Astrocyte (in vitro differentiated cells and primary cell): ENCODE data around the gene CLIC1.

Experiments
- CTCF ChIP-seq: IDR thresholded peaks from 2 replicates; pipeline ENCODE4 v1.5.1; 2011; ENCODE audit warnings: low read depth, mild to moderate bottlenecking, inconsistent platforms, low read length, moderate library complexity; ENCODE audit not compliant: insufficient read depth
- EZH2 ChIP-seq: IDR thresholded peaks from 2 replicates; pipeline ENCODE4 v1.6.1; 2012; ENCODE audit warnings: mild to moderate bottlenecking, low read length, inconsistent platforms; ENCODE audit not compliant: insufficient read depth

DNA sequence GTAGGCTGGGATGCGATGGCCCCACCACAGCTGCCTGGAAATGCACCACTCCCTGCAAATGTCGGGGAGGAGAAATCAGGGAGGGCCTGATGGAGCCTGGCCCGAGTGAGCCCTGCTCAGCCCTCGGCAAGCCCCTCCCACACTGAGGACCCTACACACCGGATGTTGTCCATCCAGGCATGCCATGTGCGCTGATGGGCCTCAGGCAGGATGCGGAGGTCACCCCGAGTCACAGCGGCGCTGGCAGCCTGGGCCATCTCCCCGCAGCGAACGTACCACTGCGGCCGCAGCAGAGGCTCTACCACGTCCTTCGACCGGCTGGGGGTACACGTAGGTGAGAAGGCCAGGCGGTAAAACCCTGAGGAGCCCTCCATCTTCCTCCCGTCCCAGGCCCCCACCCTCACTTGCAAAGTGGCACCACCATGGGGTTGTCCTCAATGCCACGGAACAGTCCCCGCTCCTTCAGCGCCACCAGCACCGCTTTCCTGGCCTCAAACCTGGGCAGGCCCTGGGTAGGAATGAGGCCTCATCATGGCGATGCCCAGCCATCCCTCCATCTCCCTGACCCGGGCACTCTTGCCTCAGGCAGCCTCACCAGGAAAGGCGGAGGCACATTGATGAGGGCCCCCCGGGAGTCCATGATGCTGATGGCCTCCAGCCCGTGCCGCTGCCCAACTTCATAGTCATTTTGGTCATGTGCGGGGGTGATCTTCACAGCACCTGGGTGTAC is 46.0 kb upstream of the CLIC1 start:
- TF ChIP-seq EZH2: no peak
- no peak for TF ChIP-seq CTCF
